GM21526 (cell line): Measurements from ENCODE around the gene BAAT.
A peak's percentile ranks its signal among the peaks of the same experiment; 100 is the strongest.

Experiments used
- ATAC-seq: cut with Tn5 transposase; IDR thresholded peaks from one replicate; pipeline ENCODE4 v1.9.1; 2021; ENCODE audit warnings: moderate library complexity; ENCODE audit not compliant: unreplicated experiment, low FRiP score

BAAT gene

DNA sequence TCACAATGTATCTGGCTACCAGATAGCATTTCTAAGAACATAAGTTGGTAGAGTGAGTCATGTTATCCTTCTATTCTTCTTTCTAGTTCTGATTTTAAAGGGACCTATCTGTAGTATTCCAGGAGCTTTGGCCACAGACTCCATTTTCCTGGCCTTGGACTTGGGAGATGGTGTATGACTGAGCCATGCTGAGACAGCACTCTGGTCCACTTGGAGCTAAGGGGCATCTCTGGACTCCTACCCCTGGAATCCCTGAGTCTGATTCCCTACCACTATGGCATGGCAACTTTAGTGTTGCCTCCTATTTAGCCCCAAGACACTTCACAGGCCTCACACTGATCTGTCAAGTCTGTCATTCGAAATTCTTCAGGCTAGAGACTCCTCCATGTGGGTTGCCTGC, 58.8 kb downstream of the BAAT start:
- no peak for ATAC-seq

DNA sequence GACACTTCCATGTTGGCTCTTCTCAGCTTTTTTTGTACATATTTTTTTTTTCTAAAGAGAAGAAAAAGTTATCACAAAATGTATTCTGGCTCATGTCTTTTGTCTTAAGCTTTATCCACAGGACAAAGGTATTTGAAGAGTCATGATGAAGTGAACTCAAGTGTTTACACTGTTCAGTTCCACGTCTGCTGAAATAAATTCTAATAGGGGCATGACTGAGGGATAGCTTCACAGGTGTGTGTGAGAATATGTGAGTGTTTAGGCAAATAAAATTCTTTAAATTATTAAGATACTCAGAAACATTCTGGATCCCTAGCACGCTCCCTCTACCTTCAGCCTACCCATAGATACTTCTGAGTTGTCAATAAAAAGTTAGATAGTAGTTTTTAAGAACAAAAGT, 59.8 kb downstream of the BAAT start:
- ATAC-seq: no peak

DNA sequence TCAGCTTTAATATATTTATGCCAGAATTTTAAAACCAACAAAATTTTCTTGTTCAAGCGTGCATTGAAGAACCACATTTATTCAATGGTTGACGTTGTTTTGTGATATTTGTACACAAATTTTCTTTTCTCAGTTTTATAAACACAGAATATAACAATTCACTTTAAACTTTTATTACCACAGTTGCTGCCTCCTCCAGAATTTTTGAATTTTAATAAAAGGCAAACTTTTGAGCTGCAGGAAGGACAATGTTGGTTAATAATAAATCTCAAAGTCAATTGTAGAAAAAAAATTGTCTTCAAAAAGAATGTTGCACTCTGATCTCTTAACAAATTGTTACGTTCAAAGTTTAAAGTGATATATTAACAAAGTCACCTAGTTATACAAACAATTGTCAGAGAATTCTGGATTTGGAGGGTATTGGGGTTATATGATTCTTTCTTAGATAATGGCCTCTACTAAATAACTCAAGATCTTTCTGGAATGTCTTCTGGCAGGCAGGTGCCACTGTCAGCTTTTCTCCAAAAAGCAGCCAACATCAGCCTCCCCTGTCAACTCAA, 60.5 kb downstream of the BAAT start:
- ATAC-seq: no peak

DNA sequence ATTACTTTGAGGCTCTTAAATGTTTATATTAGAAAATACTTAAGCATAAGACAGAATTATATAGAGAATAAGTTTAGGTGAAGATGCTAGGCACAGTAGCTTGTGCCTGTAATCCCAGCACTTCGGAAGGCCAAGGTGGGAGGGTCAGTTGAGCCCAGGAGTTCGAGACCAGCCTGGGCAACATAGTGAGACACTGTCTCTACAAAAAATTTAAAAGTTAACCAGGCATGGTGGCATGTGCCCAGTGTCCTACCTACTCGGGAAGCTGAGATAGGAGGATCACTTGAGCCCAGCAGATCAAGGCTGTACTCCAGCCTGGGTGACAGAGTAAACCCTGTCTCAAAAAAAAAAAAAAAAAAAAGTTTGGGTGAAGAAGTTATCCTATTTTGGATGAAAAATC, 61.7 kb downstream of the BAAT start:
- no peak for ATAC-seq

DNA sequence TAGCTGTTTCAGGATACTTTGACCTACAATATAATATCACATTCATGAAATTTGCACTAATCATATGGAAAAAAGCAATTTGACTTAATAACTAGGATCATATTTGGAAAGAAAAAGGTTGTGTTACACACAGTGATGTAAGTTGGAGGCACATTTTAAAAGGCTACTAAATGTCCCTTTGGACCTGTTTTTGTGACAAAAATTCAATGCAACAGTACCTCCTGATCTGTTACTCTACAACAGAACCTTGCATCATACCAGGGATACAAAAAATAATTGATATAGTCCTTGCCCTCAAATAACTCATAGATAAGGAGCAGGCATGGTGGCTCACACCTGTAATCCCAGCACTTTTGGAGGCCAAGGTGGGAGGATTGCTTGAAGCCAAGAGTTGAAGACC, 67.1 kb downstream of the BAAT start:
- ATAC-seq: no peak

DNA sequence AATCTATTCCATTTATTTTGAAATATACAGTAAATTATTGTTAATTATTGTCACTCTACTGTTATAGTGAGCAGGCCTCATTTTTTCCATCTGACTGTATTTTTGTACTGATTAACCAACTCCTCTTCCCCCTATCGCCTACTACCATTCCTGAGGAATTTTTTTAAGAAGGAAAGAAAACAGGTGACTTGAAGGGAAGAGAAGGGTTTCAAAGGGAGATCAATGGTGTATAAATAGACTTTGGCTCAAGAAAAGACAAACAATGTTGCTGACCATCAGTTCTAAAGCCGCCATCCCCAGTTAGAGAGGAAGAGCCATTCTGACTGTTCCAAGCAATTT, 69.7 kb downstream of the BAAT start:
- ATAC-seq: no peak

DNA sequence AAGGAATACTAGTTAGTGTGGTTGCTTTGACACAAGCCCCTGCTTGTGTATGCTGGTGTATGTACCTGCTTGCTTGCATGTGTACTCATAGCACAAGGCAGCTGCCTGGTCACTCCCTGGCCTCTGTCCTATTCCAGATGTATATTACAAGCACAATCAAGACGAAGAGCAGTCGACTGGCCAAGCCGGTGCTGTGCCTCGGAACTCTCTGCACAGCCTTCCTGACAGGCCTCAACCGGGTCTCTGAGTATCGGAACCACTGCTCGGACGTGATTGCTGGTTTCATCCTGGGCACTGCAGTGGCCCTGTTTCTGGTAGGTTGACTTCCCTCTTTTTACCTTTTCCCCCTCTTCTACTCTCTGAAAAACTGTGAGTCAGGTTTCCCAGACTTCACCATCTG, 72.1 kb downstream of the BAAT start:
- no peak for ATAC-seq

DNA sequence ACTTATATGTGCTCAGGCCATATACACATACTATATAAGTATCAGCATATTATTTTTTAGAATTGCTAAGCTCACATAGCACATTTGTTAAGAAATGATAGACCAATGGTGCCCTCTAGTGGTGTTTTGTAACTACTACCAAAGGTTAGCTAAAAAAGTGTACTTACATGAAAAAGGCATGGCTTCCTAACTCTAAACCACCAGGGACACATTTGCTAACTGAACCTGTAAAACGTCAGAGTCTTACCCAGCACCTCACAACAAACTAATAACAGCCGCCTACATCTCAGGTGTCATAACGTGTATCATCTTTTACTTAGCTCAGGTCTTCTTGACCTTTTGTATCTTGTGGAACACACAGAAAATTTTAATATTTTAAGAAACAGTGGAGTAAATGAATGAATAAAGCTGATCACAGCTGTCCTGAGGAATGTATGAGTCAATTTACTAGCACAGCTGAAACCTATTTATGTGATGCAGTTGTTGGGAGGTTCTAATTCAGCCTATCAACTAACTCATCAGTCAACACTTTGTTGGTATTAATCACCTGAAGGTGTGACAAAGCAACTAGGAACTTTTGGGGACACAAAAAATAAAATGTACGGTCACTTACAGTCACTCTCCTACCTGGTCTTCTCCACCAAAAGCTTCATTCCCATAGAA, 72.9 kb downstream of the BAAT start:
- ATAC-seq: peak; percentile 95

DNA sequence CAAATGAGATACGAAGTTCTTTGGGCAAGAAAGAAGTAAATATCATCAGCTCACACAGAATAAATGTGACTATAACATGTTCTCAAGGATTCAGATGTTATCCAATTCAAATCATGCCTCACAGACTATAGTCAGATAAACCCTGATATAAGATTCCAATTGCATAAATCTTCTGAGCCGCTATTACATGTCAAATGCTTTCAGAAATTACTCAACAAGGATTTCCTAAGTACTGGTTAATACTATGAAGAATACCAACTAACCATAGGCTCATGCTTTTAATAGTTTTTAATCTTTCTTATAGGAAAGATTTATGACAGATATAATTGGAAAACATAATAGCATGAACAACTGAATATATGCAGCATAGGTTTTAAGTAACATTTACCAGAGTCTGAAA, 73.6 kb downstream of the BAAT start:
- no peak for ATAC-seq
